ENCODE data around the gene ZNF3. TPM values are rescaled to one million over a fixed set of nuclear protein-coding genes. Genes with fewer than 3 reads are reported as not detected.

ZNF3 gene
- total and polyA plus RNA-seq, 2 experiments from 2014 or later = 23.4 to 48.9 TPM

DNA sequence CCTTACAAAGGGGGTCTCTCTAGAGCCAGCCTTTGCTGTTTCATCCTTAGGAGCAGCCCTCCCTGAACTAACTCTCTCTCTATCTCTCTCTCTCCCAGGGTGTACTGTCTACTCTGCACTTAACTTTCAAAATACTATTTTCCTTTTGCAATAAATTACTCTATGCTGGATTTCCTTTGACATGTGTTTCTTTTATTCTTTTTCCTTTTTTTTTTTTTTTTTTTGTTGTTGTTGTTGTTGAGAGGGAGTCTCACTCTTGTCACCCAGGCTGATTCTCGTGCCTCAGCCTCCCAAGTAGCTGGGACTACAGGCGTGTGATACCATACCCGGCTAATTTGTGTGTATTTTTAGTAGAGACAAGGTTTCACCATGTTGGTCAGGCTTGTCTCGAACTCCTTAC lies 1.5 kb upstream of the ZNF3 start:
- peak overlapping the region; percentile 94; the same call in 1 of the 2 replicates for H3K4me3 ChIP-seq
- Mint-ChIP-seq H3K36me3 (ENCODE audit: low read depth) (peaks cover 30% of the 10 kb centered on the region), H3K27ac (peak overlapping the region; percentile 95), H3K9me3 (peaks cover 9% of the 10 kb centered on the region; the same call in 2 of the 3 replicates), H3K27me3 (ENCODE audit: insufficient read depth, low read depth, poor library complexity) (peaks cover 16% of the 10 kb centered on the region), H3K4me1 (peaks cover 23% of the 10 kb centered on the region), H3K4me3 (peak overlapping the region; percentile 95)
- H3K79me2 ChIP-seq (replicated peaks; ENCODE audit: insufficient read depth) = peaks cover 33% of the 10 kb centered on the region
- peak overlapping the region; percentile 62 for H3K27ac ChIP-seq (ENCODE audit: low read depth)
- peaks cover 20% of the 10 kb centered on the region for H3F3A ChIP-seq (replicated peaks; ENCODE audit: low read depth)
- DNase-seq (ENCODE audit: low spot score) (no peak), ATAC-seq (peak; percentile 9)
- H2AFZ ChIP-seq = no peak overlapping the region
- TF ChIP-seq ZNF331 (CRISPR knock-in tag; IDR thresholded peaks at IDR 0.05; ENCODE audit: low read depth) = no peak
- TF ChIP-seq, protein P1, sequence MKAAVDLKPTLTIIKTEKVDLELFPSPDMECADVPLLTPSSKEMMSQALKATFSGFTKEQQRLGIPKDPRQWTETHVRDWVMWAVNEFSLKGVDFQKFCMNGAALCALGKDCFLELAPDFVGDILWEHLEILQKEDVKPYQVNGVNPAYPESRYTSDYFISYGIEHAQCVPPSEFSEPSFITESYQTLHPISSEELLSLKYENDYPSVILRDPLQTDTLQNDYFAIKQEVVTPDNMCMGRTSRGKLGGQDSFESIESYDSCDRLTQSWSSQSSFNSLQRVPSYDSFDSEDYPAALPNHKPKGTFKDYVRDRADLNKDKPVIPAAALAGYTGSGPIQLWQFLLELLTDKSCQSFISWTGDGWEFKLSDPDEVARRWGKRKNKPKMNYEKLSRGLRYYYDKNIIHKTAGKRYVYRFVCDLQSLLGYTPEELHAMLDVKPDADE (IDR thresholded peaks at IDR 0.05) = no peak
- TF ChIP-seq, protein P2, sequence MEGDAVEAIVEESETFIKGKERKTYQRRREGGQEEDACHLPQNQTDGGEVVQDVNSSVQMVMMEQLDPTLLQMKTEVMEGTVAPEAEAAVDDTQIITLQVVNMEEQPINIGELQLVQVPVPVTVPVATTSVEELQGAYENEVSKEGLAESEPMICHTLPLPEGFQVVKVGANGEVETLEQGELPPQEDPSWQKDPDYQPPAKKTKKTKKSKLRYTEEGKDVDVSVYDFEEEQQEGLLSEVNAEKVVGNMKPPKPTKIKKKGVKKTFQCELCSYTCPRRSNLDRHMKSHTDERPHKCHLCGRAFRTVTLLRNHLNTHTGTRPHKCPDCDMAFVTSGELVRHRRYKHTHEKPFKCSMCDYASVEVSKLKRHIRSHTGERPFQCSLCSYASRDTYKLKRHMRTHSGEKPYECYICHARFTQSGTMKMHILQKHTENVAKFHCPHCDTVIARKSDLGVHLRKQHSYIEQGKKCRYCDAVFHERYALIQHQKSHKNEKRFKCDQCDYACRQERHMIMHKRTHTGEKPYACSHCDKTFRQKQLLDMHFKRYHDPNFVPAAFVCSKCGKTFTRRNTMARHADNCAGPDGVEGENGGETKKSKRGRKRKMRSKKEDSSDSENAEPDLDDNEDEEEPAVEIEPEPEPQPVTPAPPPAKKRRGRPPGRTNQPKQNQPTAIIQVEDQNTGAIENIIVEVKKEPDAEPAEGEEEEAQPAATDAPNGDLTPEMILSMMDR (conservative IDR thresholded peaks at IDR 0.05; ENCODE audit: low read depth in 2 of 2) = no peak
- no peak for TF ChIP-seq STAT1 (IDR thresholded peaks at IDR 0.05; ENCODE audit: unreplicated experiment)
- TF ChIP-seq POLR2AphosphoS5 (IDR thresholded peaks at IDR 0.05; ENCODE audit: low read depth) = no peak
- TF ChIP-seq JUNB (IDR thresholded peaks at IDR 0.05; ENCODE audit: unreplicated experiment) = no peak
- TF ChIP-seq, protein P3, sequence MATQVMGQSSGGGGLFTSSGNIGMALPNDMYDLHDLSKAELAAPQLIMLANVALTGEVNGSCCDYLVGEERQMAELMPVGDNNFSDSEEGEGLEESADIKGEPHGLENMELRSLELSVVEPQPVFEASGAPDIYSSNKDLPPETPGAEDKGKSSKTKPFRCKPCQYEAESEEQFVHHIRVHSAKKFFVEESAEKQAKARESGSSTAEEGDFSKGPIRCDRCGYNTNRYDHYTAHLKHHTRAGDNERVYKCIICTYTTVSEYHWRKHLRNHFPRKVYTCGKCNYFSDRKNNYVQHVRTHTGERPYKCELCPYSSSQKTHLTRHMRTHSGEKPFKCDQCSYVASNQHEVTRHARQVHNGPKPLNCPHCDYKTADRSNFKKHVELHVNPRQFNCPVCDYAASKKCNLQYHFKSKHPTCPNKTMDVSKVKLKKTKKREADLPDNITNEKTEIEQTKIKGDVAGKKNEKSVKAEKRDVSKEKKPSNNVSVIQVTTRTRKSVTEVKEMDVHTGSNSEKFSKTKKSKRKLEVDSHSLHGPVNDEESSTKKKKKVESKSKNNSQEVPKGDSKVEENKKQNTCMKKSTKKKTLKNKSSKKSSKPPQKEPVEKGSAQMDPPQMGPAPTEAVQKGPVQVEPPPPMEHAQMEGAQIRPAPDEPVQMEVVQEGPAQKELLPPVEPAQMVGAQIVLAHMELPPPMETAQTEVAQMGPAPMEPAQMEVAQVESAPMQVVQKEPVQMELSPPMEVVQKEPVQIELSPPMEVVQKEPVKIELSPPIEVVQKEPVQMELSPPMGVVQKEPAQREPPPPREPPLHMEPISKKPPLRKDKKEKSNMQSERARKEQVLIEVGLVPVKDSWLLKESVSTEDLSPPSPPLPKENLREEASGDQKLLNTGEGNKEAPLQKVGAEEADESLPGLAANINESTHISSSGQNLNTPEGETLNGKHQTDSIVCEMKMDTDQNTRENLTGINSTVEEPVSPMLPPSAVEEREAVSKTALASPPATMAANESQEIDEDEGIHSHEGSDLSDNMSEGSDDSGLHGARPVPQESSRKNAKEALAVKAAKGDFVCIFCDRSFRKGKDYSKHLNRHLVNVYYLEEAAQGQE (IDR thresholded peaks at IDR 0.05; ENCODE audit: unreplicated experiment) = no peak
- no peak for TF ChIP-seq EZH2phosphoT487 (IDR thresholded peaks at IDR 0.05; ENCODE audit: unreplicated experiment)
- no peak for TF ChIP-seq ZNF114 (CRISPR knock-in tag; IDR thresholded peaks at IDR 0.05)
- TF ChIP-seq CREB1 (CRISPR knock-in tag; IDR thresholded peaks at IDR 0.05; ENCODE audit: low read depth) = no peak
- TF ChIP-seq, protein P4, sequence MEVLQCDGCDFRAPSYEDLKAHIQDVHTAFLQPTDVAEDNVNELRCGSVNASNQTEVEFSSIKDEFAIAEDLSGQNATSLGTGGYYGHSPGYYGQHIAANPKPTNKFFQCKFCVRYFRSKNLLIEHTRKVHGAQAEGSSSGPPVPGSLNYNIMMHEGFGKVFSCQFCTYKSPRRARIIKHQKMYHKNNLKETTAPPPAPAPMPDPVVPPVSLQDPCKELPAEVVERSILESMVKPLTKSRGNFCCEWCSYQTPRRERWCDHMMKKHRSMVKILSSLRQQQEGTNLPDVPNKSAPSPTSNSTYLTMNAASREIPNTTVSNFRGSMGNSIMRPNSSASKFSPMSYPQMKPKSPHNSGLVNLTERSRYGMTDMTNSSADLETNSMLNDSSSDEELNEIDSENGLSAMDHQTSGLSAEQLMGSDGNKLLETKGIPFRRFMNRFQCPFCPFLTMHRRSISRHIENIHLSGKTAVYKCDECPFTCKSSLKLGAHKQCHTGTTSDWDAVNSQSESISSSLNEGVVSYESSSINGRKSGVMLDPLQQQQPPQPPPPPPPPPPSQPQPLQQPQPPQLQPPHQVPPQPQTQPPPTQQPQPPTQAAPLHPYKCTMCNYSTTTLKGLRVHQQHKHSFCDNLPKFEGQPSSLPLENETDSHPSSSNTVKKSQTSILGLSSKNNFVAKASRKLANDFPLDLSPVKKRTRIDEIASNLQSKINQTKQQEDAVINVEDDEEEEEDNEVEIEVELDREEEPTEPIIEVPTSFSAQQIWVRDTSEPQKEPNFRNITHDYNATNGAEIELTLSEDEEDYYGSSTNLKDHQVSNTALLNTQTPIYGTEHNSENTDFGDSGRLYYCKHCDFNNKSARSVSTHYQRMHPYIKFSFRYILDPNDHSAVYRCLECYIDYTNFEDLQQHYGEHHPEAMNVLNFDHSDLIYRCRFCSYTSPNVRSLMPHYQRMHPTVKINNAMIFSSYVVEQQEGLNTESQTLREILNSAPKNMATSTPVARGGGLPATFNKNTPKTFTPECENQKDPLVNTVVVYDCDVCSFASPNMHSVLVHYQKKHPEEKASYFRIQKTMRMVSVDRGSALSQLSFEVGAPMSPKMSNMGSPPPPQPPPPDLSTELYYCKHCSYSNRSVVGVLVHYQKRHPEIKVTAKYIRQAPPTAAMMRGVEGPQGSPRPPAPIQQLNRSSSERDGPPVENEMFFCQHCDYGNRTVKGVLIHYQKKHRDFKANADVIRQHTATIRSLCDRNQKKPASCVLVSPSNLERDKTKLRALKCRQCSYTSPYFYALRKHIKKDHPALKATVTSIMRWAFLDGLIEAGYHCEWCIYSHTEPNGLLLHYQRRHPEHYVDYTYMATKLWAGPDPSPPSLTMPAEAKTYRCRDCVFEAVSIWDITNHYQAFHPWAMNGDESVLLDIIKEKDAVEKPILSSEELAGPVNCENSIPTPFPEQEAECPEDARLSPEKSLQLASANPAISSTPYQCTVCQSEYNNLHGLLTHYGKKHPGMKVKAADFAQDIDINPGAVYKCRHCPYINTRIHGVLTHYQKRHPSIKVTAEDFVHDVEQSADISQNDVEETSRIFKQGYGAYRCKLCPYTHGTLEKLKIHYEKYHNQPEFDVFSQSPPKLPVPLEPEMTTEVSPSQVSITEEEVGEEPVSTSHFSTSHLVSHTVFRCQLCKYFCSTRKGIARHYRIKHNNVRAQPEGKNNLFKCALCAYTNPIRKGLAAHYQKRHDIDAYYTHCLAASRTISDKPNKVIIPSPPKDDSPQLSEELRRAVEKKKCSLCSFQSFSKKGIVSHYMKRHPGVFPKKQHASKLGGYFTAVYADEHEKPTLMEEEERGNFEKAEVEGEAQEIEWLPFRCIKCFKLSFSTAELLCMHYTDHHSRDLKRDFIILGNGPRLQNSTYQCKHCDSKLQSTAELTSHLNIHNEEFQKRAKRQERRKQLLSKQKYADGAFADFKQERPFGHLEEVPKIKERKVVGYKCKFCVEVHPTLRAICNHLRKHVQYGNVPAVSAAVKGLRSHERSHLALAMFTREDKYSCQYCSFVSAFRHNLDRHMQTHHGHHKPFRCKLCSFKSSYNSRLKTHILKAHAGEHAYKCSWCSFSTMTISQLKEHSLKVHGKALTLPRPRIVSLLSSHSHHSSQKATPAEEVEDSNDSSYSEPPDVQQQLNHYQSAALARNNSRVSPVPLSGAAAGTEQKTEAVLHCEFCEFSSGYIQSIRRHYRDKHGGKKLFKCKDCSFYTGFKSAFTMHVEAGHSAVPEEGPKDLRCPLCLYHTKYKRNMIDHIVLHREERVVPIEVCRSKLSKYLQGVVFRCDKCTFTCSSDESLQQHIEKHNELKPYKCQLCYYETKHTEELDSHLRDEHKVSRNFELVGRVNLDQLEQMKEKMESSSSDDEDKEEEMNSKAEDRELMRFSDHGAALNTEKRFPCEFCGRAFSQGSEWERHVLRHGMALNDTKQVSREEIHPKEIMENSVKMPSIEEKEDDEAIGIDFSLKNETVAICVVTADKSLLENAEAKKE (CRISPR knock-in tag; IDR thresholded peaks at IDR 0.05) = no peak
- TF ChIP-seq EZH2 (IDR thresholded peaks at IDR 0.05; ENCODE audit: low read depth, unreplicated experiment) = no peak
- no peak for TF ChIP-seq NANOG (IDR thresholded peaks at IDR 0.05; ENCODE audit: borderline replicate concordance)
- peaks cover 19% of the 10 kb centered on the region for H3K36me3 ChIP-seq (ENCODE audit: insufficient read depth)
- peaks cover 20% of the 10 kb centered on the region for H4K20me1 ChIP-seq (replicated peaks; ENCODE audit: insufficient read depth)
- peaks cover 15% of the 10 kb centered on the region for H3K4me1 ChIP-seq (ENCODE audit: insufficient read depth)
- H3K4me2 ChIP-seq = peak overlapping the region; percentile 37
- no peaks in the 10 kb centered on the region for H3K27me3 ChIP-seq (ENCODE audit: insufficient read depth)
- H3K9me2 ChIP-seq (ENCODE audit: insufficient read depth) = no peaks in the 10 kb centered on the region
